Endothelial cell of umbilical vein (primary cell): ENCODE data around the gene RAC3. TPM values are rescaled to one million over a fixed set of nuclear protein-coding genes. Genes with fewer than 3 reads are reported as not detected.

Experiments used
- BruUV-seq: library from RNA; stranded (reverse); fragments of 400-500 nt; replicated peaks from 2 replicates; lab custom pipeline; 2021; lab: Mats Ljungman, UMichigan
- CTCF ChIA-PET: fragments of 300-600, 350-600 bp; sonication (Branson Sonifier 250); formaldehyde crosslinking; loops from one replicate; lab custom pipeline; 2021; ENCODE audit warnings: antibody characterized with exemption, inconsistent platforms; lab: Charles Lee
- POLR2A ChIA-PET: fragments of 300-600, 350-600 bp; sonication (Branson Sonifier 250); formaldehyde crosslinking; loops from one replicate; lab custom pipeline; 2021; ENCODE audit warnings: antibody characterized with exemption, inconsistent platforms; lab: Charles Lee
- DNase-seq: peaks from one replicate; pipeline ENCODE4 v3.0.0-alpha.2; 2011; ENCODE audit warnings: low read depth, low spot score
- FAIRE-seq: peaks from 2 replicates; lab custom pipeline; 2011; peaks lifted over from hg19 to GRCh38; lab: Jason Lieb, UNC
- H2AFZ ChIP-seq: 2 replicates; pipeline ENCODE4 v1.6.0; 2012; ENCODE audit warnings: low read depth, low read length, control low read depth, inconsistent platforms
- H3K27ac ChIP-seq: 2 replicates; pipeline ENCODE4 v1.5.1; 2011; ENCODE audit warnings: low read depth, mild to moderate bottlenecking, control low read depth, low read length, moderate library complexity; ENCODE audit not compliant: insufficient read depth
- H3K27me3 ChIP-seq, 2 experiments: 2 replicates each; pipeline versions ENCODE4 v1.6.0 to v1.6.1; 2011; ENCODE audit warnings: low read length in 2 of 2, mixed read lengths in 1 of 2; ENCODE audit not compliant: control insufficient read depth in 2 of 2, insufficient read depth in 2 of 2
- H3K36me3 ChIP-seq, 2 experiments: 2 replicates in 1 of 2; 3 replicates in 1 of 2; pipeline ENCODE4 v1.5.1; 2011; ENCODE audit warnings: low read length in 2 of 2, mild to moderate bottlenecking in 1 of 2, moderate library complexity in 1 of 2; ENCODE audit not compliant: control insufficient read depth in 2 of 2, insufficient read depth in 2 of 2; ENCODE audit errors: extremely low read depth in 1 of 2
- H3K4me1 ChIP-seq: 3 replicates; pipeline ENCODE4 v1.5.1; 2011; ENCODE audit warnings: mild to moderate bottlenecking, low read length; ENCODE audit not compliant: control insufficient read depth, insufficient read depth; ENCODE audit errors: extremely low read depth
- H3K4me2 ChIP-seq: 2 replicates; pipeline ENCODE4 v1.6.1; 2011; ENCODE audit warnings: low read length, control low read depth, mixed read lengths; ENCODE audit not compliant: insufficient read depth
- H3K4me3 ChIP-seq, 3 experiments: fragments of 200-600 bp in 1 of 3; sonication (generic), shearing (Covaris generic) in 1 of 3; replicated peaks in 1 of 3; 2 replicates each; pipeline ENCODE4 v1.5.1; 2011 to 2016; ENCODE audit warnings: control low read depth in 3 of 3, low read length in 3 of 3, mild to moderate bottlenecking in 2 of 3, inconsistent platforms in 1 of 3, low read depth in 1 of 3, moderate library complexity in 1 of 3; ENCODE audit not compliant: insufficient read depth in 1 of 3
- H3K79me2 ChIP-seq: 2 replicates; pipeline ENCODE4 v1.6.0; 2012; ENCODE audit warnings: low read length, inconsistent platforms; ENCODE audit not compliant: control insufficient read depth, insufficient read depth
- H3K9ac ChIP-seq: replicated peaks from 2 replicates; pipeline ENCODE3; 2011; ENCODE audit warnings: low read length, control low read depth; ENCODE audit not compliant: insufficient read depth; ENCODE audit errors: extremely low read depth
- H3K9me1 ChIP-seq: replicated peaks from 3 replicates; pipeline ENCODE4 v1.6.0; 2011; ENCODE audit warnings: mild to moderate bottlenecking, low read length; ENCODE audit not compliant: control insufficient read depth, insufficient read depth; ENCODE audit errors: extremely low read depth
- H3K9me3 ChIP-seq: replicated peaks from 2 replicates; pipeline ENCODE4 v1.5.1; 2012; ENCODE audit warnings: low read length, inconsistent platforms; ENCODE audit not compliant: control insufficient read depth, insufficient read depth
- H4K20me1 ChIP-seq: replicated peaks from 2 replicates; pipeline ENCODE3; 2011; ENCODE audit warnings: mild to moderate bottlenecking, low read length; ENCODE audit not compliant: control insufficient read depth, insufficient read depth; ENCODE audit errors: extremely low read depth
- CTCF ChIP-seq, 2 donors: IDR thresholded peaks; 1 replicate in 1 of 2; 2 replicates in 1 of 2; pipeline ENCODE4 v1.5.1; 2011; ENCODE audit warnings: low read length in 2 of 2, mild to moderate bottlenecking in 2 of 2, moderate library complexity in 2 of 2, control low read depth in 1 of 2, inconsistent platforms in 1 of 2, low read depth in 1 of 2; ENCODE audit not compliant: insufficient read depth in 1 of 2; ENCODE audit errors: extremely low read depth in 1 of 2
- EZH2 ChIP-seq: IDR thresholded peaks from 2 replicates; pipeline ENCODE4 v1.6.1; 2012; ENCODE audit warnings: borderline replicate concordance, low read depth, mild to moderate bottlenecking, moderate library complexity, low read length, inconsistent platforms; ENCODE audit not compliant: severe bottlenecking
- FOS ChIP-seq: IDR thresholded peaks from 2 replicates; pipeline ENCODE4 v1.6.1; 2011; ENCODE audit warnings: mild to moderate bottlenecking, low read length, moderate library complexity, borderline replicate concordance; ENCODE audit not compliant: insufficient read depth
- GATA2 ChIP-seq: IDR thresholded peaks from 2 replicates; pipeline ENCODE4 v1.7.0; 2011; ENCODE audit warnings: low read depth, mild to moderate bottlenecking, moderate library complexity, mixed read lengths, low read length; ENCODE audit not compliant: insufficient read length, insufficient read depth
- JUN ChIP-seq: IDR thresholded peaks from 2 replicates; pipeline ENCODE4 v1.6.1; 2011; ENCODE audit warnings: borderline replicate concordance, low read depth; ENCODE audit not compliant: insufficient read length, insufficient read depth
- MAX ChIP-seq: IDR thresholded peaks from 2 replicates; pipeline ENCODE4 v1.6.1; 2011; ENCODE audit not compliant: insufficient read depth, insufficient read length
- MYC ChIP-seq: IDR thresholded peaks from one replicate; pipeline ENCODE4 v1.6.1; 2011; ENCODE audit warnings: mild to moderate bottlenecking, low read depth, low read length
- POLR2A ChIP-seq: IDR thresholded peaks from 2 replicates; pipeline ENCODE4 v1.6.1; 2012; ENCODE audit warnings: low read depth, mild to moderate bottlenecking, control low read depth, low read length
- POLR2AphosphoS5 ChIP-seq: IDR thresholded peaks from 2 replicates; pipeline ENCODE4 v1.6.1; 2012; ENCODE audit warnings: low read depth, mild to moderate bottlenecking, control low read depth, low read length, moderate library complexity; ENCODE audit not compliant: insufficient read depth
- dilution Hi-C: fragments of 300-500 bp; cut with MboI; formaldehyde crosslinking; loops from one replicate; pipeline ENCODE4 v1.15.0; 2019; ENCODE audit warnings: low sequenced_read_pairs; ENCODE audit not compliant: extremely low pct_ligation_motif_present
- intact Hi-C: fragments of 100-400 bp; cut with micrococcal nuclease; formaldehyde crosslinking; loops from one replicate; pipeline ENCODE4 v1.10.0; 2022
- polyA plus RNA-seq, 4 experiments: library from polyadenylated mRNA; depleted of rRNA in 3 of 4; stranded (reverse) in 3 of 4; unstranded in 1 of 4; fragments of >200 nt; gene quantifications; 2 replicates each; pipeline versions ENCODE4 v1.2.1 to v1.2.3, GENCODE V29; 2011 to 2012; ENCODE audit warnings: missing spikeins in 1 of 4
- total RNA-seq: library from RNA; stranded (reverse); gene quantifications from 2 replicates; pipeline ENCODE4 v1.2.3, GENCODE V29; 2021

RAC3 gene
- total and polyA plus RNA-seq, 2 donors (not counting 3 experiments of a cell fraction or from before 2014, with no cell fraction given), result 34.1 to 56.0 TPM

- Histone ChIP-seq H3K36me3 (no peaks in the 10 kb centered on the region), H3K27me3 (no peaks in the 10 kb centered on the region), H3K9ac (no peak overlapping the region), H2AFZ (no peak overlapping the region), H3K4me3 (no peak overlapping the region), H3K27ac (no peak overlapping the region), H3K79me2 (no peaks in the 10 kb centered on the region), H3K9me3 (no peaks in the 10 kb centered on the region), H3K4me2 (no peak overlapping the region), H3K4me1 (peaks cover 13% of the 10 kb centered on the region), H3K9me1 (no peaks in the 10 kb centered on the region), H4K20me1 (no peaks in the 10 kb centered on the region)
- TF ChIP-seq POLR2AphosphoS5 (no peak), MYC (no peak), CTCF (IDR thresholded peaks at IDR 0.05; ENCODE audit: extremely low read depth in 1 of 2, insufficient read depth in 1 of 2, low read depth in 1 of 2, low read length in 2 of 2) (no peak), FOS (no peak), EZH2 (no peak), MAX (no peak), POLR2A (no peak), GATA2 (no peak), JUN (no peak)
- DNase-seq (no peak), FAIRE-seq (no peak)
- no TSS peak for BruUV-seq
- dilution Hi-C loops (no loop called here), intact Hi-C loops (loop anchor here (5.0 kb wide), 1 partner anchor 73 kb away; the partner anchor contains the start of gene MAFG)
- POLR2A ChIA-PET, result no interaction called here
- CTCF ChIA-PET, result no interaction called here
Observed at GRCh38 chr17:81999976-82000802, 31.3 kb upstream of the RAC3 start.
